Measurements from ENCODE around the gene TOMM22.

DNA sequence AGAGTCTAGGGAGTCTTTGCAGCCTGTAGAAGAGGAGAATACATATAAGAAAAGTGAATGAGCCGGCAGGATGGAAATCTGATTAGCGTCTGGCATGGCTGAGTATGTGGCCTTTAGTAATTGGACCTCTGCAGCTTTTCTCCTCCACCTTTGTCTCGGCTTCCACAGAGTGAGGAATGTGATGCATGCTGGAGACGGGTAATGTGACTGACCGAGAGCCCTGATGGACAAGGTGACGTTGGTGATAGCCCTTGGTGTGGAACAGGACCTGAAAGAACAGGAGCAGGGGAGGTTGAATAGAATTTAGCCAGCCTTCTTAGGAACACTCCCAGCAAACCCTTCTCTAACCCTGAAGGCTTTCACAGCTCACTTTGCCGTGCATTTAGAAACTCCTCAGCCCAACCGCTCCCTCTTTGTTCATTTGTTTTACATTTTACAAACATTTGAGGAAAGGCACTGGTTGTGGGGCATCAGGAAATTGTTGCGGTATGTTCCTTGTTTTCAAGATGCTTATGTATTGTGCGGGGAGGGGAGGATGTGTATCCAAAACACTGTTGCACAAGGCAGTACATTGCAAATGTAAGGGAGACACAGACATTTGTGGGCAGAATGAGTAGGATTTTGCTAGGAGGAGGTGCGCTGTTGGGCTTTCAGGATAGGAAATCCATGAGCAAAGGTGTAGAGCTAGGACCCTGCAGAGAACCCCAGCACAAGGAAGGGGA lies 30.9 kb downstream of the TOMM22 start:
- TF ChIP-seq, protein P1, sequence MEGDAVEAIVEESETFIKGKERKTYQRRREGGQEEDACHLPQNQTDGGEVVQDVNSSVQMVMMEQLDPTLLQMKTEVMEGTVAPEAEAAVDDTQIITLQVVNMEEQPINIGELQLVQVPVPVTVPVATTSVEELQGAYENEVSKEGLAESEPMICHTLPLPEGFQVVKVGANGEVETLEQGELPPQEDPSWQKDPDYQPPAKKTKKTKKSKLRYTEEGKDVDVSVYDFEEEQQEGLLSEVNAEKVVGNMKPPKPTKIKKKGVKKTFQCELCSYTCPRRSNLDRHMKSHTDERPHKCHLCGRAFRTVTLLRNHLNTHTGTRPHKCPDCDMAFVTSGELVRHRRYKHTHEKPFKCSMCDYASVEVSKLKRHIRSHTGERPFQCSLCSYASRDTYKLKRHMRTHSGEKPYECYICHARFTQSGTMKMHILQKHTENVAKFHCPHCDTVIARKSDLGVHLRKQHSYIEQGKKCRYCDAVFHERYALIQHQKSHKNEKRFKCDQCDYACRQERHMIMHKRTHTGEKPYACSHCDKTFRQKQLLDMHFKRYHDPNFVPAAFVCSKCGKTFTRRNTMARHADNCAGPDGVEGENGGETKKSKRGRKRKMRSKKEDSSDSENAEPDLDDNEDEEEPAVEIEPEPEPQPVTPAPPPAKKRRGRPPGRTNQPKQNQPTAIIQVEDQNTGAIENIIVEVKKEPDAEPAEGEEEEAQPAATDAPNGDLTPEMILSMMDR (IDR thresholded peaks at IDR 0.05) = no peak
- no peak for TF ChIP-seq POLR2A (IDR thresholded peaks at IDR 0.05)

Data from thyroid gland (tissue), 4 donors.